ENCODE results near the gene MAP4K3.
"Not testable (repeated sequence)": the region's sequence is repeated elsewhere in the genome, so short reads cannot be mapped to it uniquely, and the experiment has no call there.

The MAP4K3 gene

DNA sequence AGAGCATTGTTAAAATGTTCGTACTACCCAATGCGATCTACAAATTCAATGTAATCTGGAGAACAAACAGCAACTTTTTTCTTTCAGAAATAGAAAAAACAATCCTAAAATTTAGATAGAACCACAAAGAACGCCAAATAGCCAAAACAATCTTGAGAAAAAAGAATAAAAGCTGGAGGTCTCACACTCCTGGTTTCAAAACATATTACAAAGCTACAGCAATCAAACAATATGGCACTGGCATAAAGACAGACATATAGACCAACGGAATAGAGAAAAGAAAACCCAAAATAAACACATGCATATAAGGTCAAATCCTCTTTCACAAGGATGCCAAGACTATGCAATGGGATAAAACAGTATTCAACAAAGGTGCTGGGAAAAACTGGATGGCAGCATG lies 74.5 kb downstream of the MAP4K3 start:
- no peak for DNase-seq

- no peak for DNase-seq
These were observed 75.6 kb downstream of the MAP4K3 start for GRCh38 chr2:39361511-39361910.

DNA sequence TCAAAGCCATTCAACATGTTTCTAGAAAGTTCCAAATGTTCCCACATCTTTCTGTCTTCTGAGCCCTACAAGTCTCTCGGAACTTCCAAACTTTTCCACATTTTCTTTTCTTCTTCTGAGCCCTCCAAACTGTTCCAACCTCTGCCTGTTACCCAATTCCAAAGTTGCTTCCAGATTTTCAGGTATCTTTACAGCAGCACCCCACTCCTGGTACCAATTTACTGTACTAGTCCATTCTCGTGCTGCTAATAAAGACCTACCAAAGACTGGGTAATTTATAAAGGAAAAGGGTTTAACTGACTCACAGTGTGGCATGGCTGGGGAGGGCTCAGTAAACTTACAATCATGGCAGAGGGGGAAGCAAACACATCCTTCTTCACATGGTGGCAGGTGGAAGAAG lies 76.7 kb downstream of the MAP4K3 start:
- DNase-seq: not testable (repeated sequence)

GRCh38 chr2:39359453-39360038 lies 77.5 kb downstream of the MAP4K3 start:
- DNase-seq: no peak

DNA sequence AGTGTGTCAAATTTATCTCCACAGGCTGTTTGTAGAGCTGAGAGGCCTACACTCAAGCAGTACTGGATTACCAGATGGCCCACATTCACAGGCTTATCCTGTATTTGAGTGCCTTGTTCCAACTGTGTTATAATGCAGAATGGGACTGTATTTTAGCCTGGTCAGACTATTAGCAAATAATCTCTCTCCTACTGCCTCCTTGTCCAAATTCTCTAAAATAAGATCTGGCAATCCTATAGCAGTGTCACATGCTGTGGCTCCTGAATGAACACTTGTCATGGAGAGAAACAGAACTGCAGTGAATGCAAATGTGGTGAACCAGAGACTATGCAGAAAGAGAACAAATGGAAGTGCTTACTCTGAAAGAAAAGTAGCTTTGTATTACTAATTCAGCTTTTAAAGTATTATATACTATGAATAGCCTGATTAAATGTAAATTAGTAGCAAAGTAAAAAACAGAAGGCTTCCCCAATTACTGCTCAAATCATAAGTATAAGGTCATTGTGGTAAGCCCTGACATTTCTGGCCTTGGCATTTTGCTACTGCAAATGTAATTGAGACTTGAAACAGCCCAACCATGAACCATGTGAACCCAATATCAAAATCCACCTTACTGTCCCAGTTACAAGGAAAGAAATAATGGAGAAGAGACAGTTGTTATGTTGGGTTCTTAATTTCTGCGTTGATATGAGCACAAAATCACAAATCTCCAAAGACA lies 80.0 kb downstream of the MAP4K3 start:
- no peak for DNase-seq

GRCh38 chr2:39350658-39351057 lies 86.4 kb downstream of the MAP4K3 start:
- no peak for DNase-seq

GRCh38 chr2:39338502-39338901 lies 98.6 kb downstream of the MAP4K3 start:
- no peak for DNase-seq

- DNase-seq: no peak
These were observed 101.2 kb downstream of the MAP4K3 start for GRCh38 chr2:39335930-39336329.

- no peak for DNase-seq
These were observed 102.1 kb downstream of the MAP4K3 start for GRCh38 chr2:39334978-39335377.

DNA sequence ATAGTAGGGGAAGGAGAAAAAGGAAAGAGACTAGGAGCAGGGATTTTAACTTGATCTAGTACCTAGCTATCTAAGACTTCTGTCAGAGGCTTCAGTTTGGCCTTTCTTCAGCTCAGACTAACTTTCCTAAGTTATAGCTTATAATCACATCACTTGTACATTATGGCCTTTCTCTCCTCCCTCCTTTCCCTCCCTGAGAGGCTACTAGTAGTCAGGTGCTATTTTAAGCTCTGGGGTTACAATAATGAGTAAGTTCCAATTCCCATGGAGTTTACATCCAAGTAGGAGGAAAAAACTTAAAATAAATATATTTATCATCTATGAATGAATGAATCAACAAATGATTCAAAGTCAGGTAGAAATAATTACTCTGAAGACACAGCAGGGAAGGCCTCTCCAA lies 102.6 kb downstream of the MAP4K3 start:
- DNase-seq: no peak

DNA sequence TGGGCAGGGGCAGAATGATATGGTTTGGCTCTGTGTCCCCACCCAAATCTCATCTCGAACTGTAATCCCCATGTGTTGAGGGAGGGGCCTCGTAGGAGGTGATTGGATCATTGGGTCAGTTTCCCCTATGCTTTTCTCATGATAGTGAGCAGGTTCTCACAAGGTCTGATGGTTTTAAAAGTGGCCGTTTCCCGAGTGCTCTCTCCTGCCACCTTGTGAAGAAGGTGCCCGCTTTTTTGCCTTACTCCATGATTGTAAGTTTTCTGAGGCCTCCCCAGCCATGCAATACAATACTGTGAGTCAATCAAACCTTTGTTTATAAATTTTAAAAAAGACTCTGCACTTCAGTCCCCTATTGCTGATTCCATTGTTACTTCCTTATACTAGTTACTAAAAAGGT lies 110.4 kb downstream of the MAP4K3 start:
- DNase-seq: no peak

GRCh38 chr2:39325966-39326365 lies 111.1 kb downstream of the MAP4K3 start:
- no peak for DNase-seq

GRCh38 chr2:39321056-39322035 lies 115.7 kb downstream of the MAP4K3 start:
- DNase-seq: not testable (repeated sequence)

GRCh38 chr2:39320162-39320561 lies 116.9 kb downstream of the MAP4K3 start:
- no peak for DNase-seq

- no peak for DNase-seq
These were observed 123.5 kb downstream of the MAP4K3 start for GRCh38 chr2:39313575-39313974.

GRCh38 chr2:39311469-39311868 lies 125.6 kb downstream of the MAP4K3 start:
- DNase-seq: no peak

DNA sequence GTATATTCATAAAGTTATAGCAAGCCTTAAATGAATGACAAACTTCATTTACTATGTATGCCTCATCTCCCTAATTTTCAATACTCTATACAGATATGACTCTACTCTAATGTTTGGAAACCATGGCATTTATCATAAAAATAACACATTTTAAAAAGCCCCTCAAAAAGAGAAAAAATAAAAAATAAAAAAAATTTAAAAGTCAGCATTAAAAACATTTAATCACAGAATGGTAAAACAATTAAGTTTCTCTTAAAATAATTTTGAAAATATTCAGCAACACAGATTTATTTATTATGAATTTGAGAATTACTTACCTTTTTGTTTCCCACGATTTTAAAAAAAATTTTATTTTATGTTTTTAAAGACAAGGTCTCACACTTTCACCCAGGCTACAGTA lies 128.3 kb downstream of the MAP4K3 start:
- no peak for DNase-seq

GRCh38 chr2:39306626-39307025 lies 130.5 kb downstream of the MAP4K3 start:
- DNase-seq: no peak

DNA sequence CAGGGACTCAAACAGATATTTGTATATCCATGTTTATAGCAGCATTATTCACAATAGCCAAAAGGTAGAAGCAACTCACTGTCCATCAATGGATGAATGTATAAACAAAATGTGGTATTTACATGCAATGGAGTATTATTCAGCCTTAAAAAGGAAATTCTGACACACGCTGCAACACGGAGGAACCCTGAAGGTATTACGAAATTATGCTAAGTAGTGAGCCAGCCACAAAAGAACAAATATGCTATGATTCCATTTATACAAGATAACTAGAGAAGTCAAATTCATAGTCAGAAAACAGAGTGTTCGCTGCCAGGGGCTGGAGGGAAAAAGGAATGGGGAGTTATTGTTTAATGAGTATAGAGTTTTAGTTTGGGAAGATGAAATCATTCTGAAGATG lies 132.4 kb downstream of the MAP4K3 start:
- DNase-seq: no peak

DNA sequence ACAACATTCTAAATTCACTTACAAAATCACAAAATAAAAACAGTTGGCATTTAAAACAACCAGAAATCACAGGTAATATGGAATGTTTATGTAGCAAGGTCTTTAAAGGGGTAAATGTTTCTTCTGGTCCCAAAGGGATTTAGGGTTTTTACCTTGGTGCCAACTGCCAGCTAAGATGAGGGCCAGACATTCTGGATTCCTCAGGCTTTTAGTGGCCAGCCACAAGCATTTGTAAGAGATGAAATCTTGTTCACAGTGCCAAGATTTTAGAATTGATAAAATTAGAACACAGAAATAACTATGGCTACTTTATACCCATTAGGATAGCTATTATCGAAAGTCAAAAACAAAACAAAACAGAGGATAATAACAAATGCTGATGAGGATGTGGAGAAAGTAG lies 132.9 kb downstream of the MAP4K3 start:
- no peak for DNase-seq

GRCh38 chr2:39301352-39301751 lies 135.7 kb downstream of the MAP4K3 start:
- no peak for DNase-seq

GRCh38 chr2:39300044-39300978 lies 136.8 kb downstream of the MAP4K3 start:
- DNase-seq: no peak

DNA sequence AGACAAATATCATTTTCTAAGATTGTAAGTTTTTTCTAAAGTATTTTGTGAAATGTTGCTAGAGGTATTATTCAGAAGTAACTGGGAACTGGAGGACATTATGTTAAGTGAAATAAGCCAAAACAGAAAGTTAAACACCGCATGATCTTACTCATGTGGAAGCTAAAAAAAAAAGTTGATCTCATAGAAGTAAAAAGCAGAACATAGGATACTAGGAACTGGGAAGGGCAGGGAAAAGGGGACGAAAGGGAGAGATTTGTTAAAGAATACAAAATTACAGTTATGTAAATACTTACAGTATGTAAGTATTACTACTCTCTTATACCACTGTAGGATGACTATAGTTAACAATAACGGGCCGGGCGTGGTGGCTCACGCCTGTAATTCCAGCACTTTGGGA lies 146.7 kb downstream of the MAP4K3 start:
- no peak for DNase-seq

All from activated T-cell treated with anti-CD3 and anti-CD28 coated beads, Interleukin-2, amount 50 U/mL, for 1 hour (primary cell).